B cell (primary cell): ENCODE measurements around the gene PASD1. TPM values are rescaled to one million over a fixed set of nuclear protein-coding genes. Genes with fewer than 3 reads are reported as not detected.

ENCODE experiments used
- ATAC-seq: fragments of 200-7000 bp; cut with Tn5 transposase; one replicate; pipeline ENCODE4 v1.10.0; 2021; ENCODE audit warnings: low read depth, mild to moderate bottlenecking, moderate number of reproducible peaks, moderate library complexity
- CTCF ChIA-PET: fragments of 350-600 bp; sonication (Branson Sonifier 250); formaldehyde crosslinking; loops from one replicate; lab custom pipeline; 2021; ENCODE audit warnings: antibody characterized with exemption, inconsistent platforms; lab: Charles Lee
- POLR2A ChIA-PET: fragments of 350-600 bp; sonication (Branson Sonifier 250); formaldehyde crosslinking; loops from one replicate; lab custom pipeline; 2021; ENCODE audit warnings: antibody characterized with exemption; lab: Charles Lee
- DNase-seq: peaks from one replicate; pipeline ENCODE4 v3.0.0; 2013
- H2AFZ ChIP-seq: 2 replicates; pipeline ENCODE4 v1.6.1; 2012; ENCODE audit warnings: mild to moderate bottlenecking, low read depth, low read length; ENCODE audit not compliant: insufficient read depth, poor library complexity, severe bottlenecking
- H3K27ac ChIP-seq, 2 donors: 1 replicate in 1 of 2; 2 replicates in 1 of 2; pipeline ENCODE4 v1.5.1; 2012 to 2013; ENCODE audit warnings: low read length in 2 of 2, mild to moderate bottlenecking in 2 of 2, moderate library complexity in 1 of 2
- H3K27me3 ChIP-seq, 4 experiments: fragments of 200-600 bp in 1 of 4; sonication (generic) in 1 of 4; replicated peaks in 1 of 4; 1 replicate in 2 of 4; 2 replicates in 2 of 4; pipeline versions ENCODE4 v1.6.1 to v1.7.0; 2013 to 2016; ENCODE audit warnings: low read length in 3 of 4, mild to moderate bottlenecking in 2 of 4, mixed read lengths in 1 of 4, moderate library complexity in 1 of 4; ENCODE audit not compliant: insufficient read depth in 4 of 4, control insufficient read depth in 3 of 4; ENCODE audit errors: control extremely low read depth in 1 of 4
- H3K36me3 ChIP-seq, 2 experiments: replicated peaks in 1 of 2; 1 replicate in 1 of 2; 2 replicates in 1 of 2; pipeline versions ENCODE4 v1.6.1 to v1.7.1; 2013; ENCODE audit warnings: low read length in 1 of 2; ENCODE audit not compliant: insufficient read depth in 2 of 2, control insufficient read depth in 1 of 2; ENCODE audit errors: control extremely low read depth in 1 of 2, extremely low read depth in 1 of 2
- H3K4me1 ChIP-seq, 2 donors: fragments of 200-600 bp in 1 of 2; sonication (generic) in 1 of 2; 1 replicate in 1 of 2; 2 replicates in 1 of 2; pipeline versions ENCODE4 v1.5.1 to v1.6.1; 2013 to 2017; ENCODE audit warnings: low read length in 2 of 2; ENCODE audit not compliant: control insufficient read depth in 2 of 2, insufficient read depth in 2 of 2
- H3K4me2 ChIP-seq: replicated peaks from 2 replicates; pipeline ENCODE3; 2012; ENCODE audit warnings: mild to moderate bottlenecking, low read depth, low read length; ENCODE audit not compliant: poor library complexity, severe bottlenecking
- H3K4me3 ChIP-seq, 5 experiments: fragments of 200-600 bp in 1 of 5; sonication (generic) in 1 of 5; 1 replicate in 3 of 5; 2 replicates in 2 of 5; pipeline versions ENCODE4 v1.5.1 to v1.7.0; 2011 to 2016; ENCODE audit warnings: low read length in 4 of 5, mild to moderate bottlenecking in 4 of 5, low read depth in 2 of 5, control low read depth in 1 of 5, moderate library complexity in 1 of 5; ENCODE audit not compliant: insufficient read depth in 1 of 5; ENCODE audit errors: control extremely low read depth in 1 of 5, extremely low read depth in 1 of 5
- H3K79me2 ChIP-seq: fragments of 200-600 bp; sonication (generic); one replicate; pipeline ENCODE4 v1.6.0; 2016; ENCODE audit warnings: low read length; ENCODE audit not compliant: control insufficient read depth, insufficient read depth
- H3K9ac ChIP-seq: fragments of 200-600 bp; sonication (generic); 2 replicates; pipeline ENCODE4 v1.6.1; 2017; ENCODE audit warnings: mild to moderate bottlenecking, low read length, moderate library complexity
- H3K9me3 ChIP-seq, 3 donors: one replicate each; pipeline versions ENCODE4 v1.6.1 to v1.7.1; 2013; ENCODE audit warnings: low read length in 2 of 3; ENCODE audit not compliant: control insufficient read depth in 2 of 3, insufficient read depth in 1 of 3; ENCODE audit errors: control extremely low read depth in 1 of 3
- H4K20me1 ChIP-seq: 2 replicates; pipeline ENCODE4 v1.6.0; 2012; ENCODE audit warnings: mild to moderate bottlenecking, low read length; ENCODE audit not compliant: insufficient read depth, control insufficient read depth, poor library complexity, severe bottlenecking
- H3K27ac Mint-ChIP-seq: one replicate; pipeline ENCODE4 v1.8.0; 2021; ENCODE audit warnings: mixed read lengths
- H3K27me3 Mint-ChIP-seq: one replicate; pipeline ENCODE4 v1.8.0; 2021; ENCODE audit warnings: mixed read lengths
- H3K4me1 Mint-ChIP-seq: one replicate; pipeline ENCODE4 v1.8.0; 2021; ENCODE audit warnings: mixed read lengths
- H3K4me3 Mint-ChIP-seq: one replicate; pipeline ENCODE4 v1.8.0; 2021; ENCODE audit warnings: mixed read lengths
- H3K9me3 Mint-ChIP-seq: one replicate; pipeline ENCODE4 v1.8.0; 2022; ENCODE audit warnings: mixed read lengths; ENCODE audit not compliant: insufficient read depth
- EZH2 ChIP-seq: IDR thresholded peaks from 2 replicates; pipeline ENCODE4 v1.6.1; 2012; ENCODE audit warnings: borderline replicate concordance, low read depth, mild to moderate bottlenecking, moderate library complexity, low read length; ENCODE audit not compliant: insufficient read depth, poor library complexity, severe bottlenecking
- WGBS: methylation state at CpG from one replicate; pipeline ENCODE4 v1.1.5; 2013; ENCODE audit warnings: missing lambda C conversion rate; ENCODE audit not compliant: insufficient coverage; 5-methylcytosine and 5-hydroxymethylcytosine counted together
- intact Hi-C: fragments of 100-400 bp; cut with micrococcal nuclease; formaldehyde crosslinking; loops from one replicate; pipeline ENCODE4 v1.10.0; 2022
- polyA plus RNA-seq: library from polyadenylated mRNA; depleted of rRNA; stranded (reverse); fragments of >200 nt; gene quantifications from 2 replicates; pipeline ENCODE4 v1.2.3, GENCODE V29; 2012
- total RNA-seq, 2 donors: library from RNA; stranded (reverse); fragments of 120-200 nt in 1 of 2; gene quantifications; 1 replicate in 1 of 2; 2 replicates in 1 of 2; pipeline versions ENCODE4 v1.2.3 to v1.2.4, GENCODE V29; 2013 to 2022
- TF ChIP-seq, protein P1 (sequence below): fragments of 200-600 bp; IDR thresholded peaks from one replicate; pipeline ENCODE4 v1.8.0; 2022; ENCODE audit warnings: antibody characterized with exemption, mild to moderate bottlenecking

The PASD1 gene
- total and polyA plus RNA-seq, 2 donors (not counting 1 experiment from before 2014, with no cell fraction given): not detected

DNA sequence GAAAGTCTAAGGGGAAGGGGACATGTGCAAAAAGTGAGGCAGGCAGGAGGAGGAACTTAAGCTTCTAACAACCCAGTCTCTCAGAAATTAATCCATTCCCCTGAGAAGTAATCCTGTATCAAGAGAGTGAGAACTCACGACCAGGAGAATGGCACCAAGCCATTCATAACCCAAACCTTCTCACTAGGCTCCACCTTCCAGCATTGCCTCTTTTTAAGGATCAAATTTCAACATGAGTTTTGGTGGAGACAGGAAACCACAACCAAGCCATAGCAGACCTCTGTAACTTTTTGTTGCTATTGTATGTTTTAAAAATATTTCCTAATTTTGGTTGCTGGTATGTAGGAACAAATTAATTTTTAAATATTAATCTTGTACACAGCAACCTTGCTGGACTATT, 32.8 kb downstream of the PASD1 start:
- intact Hi-C loops: no loop called here
- TF ChIP-seq, protein P1, sequence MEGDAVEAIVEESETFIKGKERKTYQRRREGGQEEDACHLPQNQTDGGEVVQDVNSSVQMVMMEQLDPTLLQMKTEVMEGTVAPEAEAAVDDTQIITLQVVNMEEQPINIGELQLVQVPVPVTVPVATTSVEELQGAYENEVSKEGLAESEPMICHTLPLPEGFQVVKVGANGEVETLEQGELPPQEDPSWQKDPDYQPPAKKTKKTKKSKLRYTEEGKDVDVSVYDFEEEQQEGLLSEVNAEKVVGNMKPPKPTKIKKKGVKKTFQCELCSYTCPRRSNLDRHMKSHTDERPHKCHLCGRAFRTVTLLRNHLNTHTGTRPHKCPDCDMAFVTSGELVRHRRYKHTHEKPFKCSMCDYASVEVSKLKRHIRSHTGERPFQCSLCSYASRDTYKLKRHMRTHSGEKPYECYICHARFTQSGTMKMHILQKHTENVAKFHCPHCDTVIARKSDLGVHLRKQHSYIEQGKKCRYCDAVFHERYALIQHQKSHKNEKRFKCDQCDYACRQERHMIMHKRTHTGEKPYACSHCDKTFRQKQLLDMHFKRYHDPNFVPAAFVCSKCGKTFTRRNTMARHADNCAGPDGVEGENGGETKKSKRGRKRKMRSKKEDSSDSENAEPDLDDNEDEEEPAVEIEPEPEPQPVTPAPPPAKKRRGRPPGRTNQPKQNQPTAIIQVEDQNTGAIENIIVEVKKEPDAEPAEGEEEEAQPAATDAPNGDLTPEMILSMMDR: no peak
- TF ChIP-seq EZH2: no peak
- no CpG with 5 or more reads among the region's 1 CpG for WGBS
- no peaks in the 10 kb centered on the region for H3K27me3 ChIP-seq
- H3K9ac ChIP-seq: no peak overlapping the region
- H3K4me1 Mint-ChIP-seq: no peaks in the 10 kb centered on the region
- H3K27ac ChIP-seq: no peak overlapping the region
- DNase-seq: no peak
- no peak overlapping the region for H3K4me2 ChIP-seq
- no peak for ATAC-seq
- no peak overlapping the region for H3K4me3 Mint-ChIP-seq
- no peak overlapping the region for H2AFZ ChIP-seq
- H3K79me2 ChIP-seq: no peaks in the 10 kb centered on the region
- no peaks in the 10 kb centered on the region for H4K20me1 ChIP-seq
- no peaks in the 10 kb centered on the region for H3K4me1 ChIP-seq
- no peak overlapping the region for H3K27ac Mint-ChIP-seq
- CTCF ChIA-PET: interaction anchor here (0.8 kb wide), 1 partner anchor 256 kb away, joined by 3 read pairs; no protein-coding TSS in a partner anchor
- H3K9me3 Mint-ChIP-seq: no peaks in the 10 kb centered on the region
- peaks cover 3% of the 10 kb centered on the region for H3K27me3 Mint-ChIP-seq
- peaks cover 0 to 5% (median 0%) of the 10 kb centered on the region in 3 donors for H3K9me3 ChIP-seq
- no peaks in the 10 kb centered on the region for H3K36me3 ChIP-seq
- H3K4me3 ChIP-seq: no peak overlapping the region
- POLR2A ChIA-PET: no interaction called here

DNA sequence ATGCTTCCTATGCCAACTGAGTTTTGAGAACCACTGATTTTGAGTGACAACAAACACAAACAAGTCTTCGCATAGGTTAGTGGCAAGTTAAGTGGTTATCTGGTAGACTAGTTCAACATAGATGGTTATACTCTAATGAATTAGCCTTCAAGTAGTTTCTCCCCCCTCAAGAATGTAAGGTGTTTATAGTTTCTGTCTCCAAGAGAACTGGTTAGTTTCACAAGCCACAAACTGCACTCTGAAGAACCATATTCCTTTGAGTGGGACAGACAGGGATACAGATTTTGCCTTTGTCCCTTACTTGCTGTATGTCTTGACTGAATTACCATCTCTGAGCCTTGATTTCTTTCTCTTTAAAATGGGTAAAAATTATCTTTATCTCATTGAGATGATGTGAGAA, 41.5 kb downstream of the PASD1 start:
- Mint-ChIP-seq H3K4me1 (no peaks in the 10 kb centered on the region), H3K4me3 (no peak overlapping the region), H3K27me3 (no peaks in the 10 kb centered on the region), H3K9me3 (no peaks in the 10 kb centered on the region), H3K27ac (no peak overlapping the region)
- intact Hi-C loops: no loop called here
- H4K20me1 ChIP-seq: no peaks in the 10 kb centered on the region
- no peak overlapping the region for H3K27ac ChIP-seq
- no peaks in the 10 kb centered on the region for H3K36me3 ChIP-seq
- H3K4me1 ChIP-seq: no peaks in the 10 kb centered on the region
- DNase-seq (no peak), ATAC-seq (no peak)
- H3K4me3 ChIP-seq: no peak overlapping the region
- POLR2A ChIA-PET: no interaction called here
- CTCF ChIA-PET: no interaction called here
- H3K4me2 ChIP-seq: no peak overlapping the region
- H3K79me2 ChIP-seq: no peaks in the 10 kb centered on the region
- TF ChIP-seq, protein P1: no peak
- no peak for TF ChIP-seq EZH2
- H3K9ac ChIP-seq: no peak overlapping the region
- no CpG with 5 or more reads among the region's 1 CpG for WGBS
- no peak overlapping the region for H2AFZ ChIP-seq
- peaks cover 0 to 2% (median 0%) of the 10 kb centered on the region in 3 donors for H3K9me3 ChIP-seq
- H3K27me3 ChIP-seq: no peaks in the 10 kb centered on the region
